K562 (cell line): ENCODE results near the gene GPR152. TPM values are rescaled to one million over a fixed set of nuclear protein-coding genes. Genes with fewer than 3 reads are reported as not detected.

Source experiments
- ATAC-seq: fragments of 200-7000 bp; cut with Tn5 transposase; 3 replicates; pipeline ENCODE4 v1.9.1; 2020; ENCODE audit warnings: moderate library complexity
- BruUV-seq: library from RNA; stranded (reverse); fragments of 400-500 nt; replicated peaks from 2 replicates; lab custom pipeline; 2021; lab: Mats Ljungman, UMichigan
- CTCF ChIA-PET: fragments of 300-600 bp; formaldehyde crosslinking; extraction: SDS; loops from one replicate; lab custom pipeline; 2021; ENCODE audit warnings: low intra/inter-chr PET ratio; lab: Yijun Ruan, JAX
- POLR2A ChIA-PET: fragments of 300-600, 350-650 bp; sonication (Branson Sonifier 250); formaldehyde crosslinking; extraction: SDS; loops from one replicate; lab custom pipeline; 2021; ENCODE audit warnings: antibody characterized with exemption, inconsistent platforms; lab: Yijun Ruan, JAX
- DNase-seq, 4 experiments: peaks; one replicate each; pipeline versions ENCODE4 v3.0.0 to v3.0.0-alpha.2; 2011 to 2018; ENCODE audit warnings: low spot score in 3 of 4, mixed read lengths in 3 of 4; ENCODE audit errors: extremely low read depth in 1 of 4
- FAIRE-seq: peaks from 2 replicates; lab custom pipeline; 2011; peaks lifted over from hg19 to GRCh38; lab: Jason Lieb, UNC
- H2AFZ ChIP-seq: 2 replicates; pipeline ENCODE4 v1.6.0; 2011; ENCODE audit warnings: low read depth, low read length, control low read depth, inconsistent platforms
- H3K27ac ChIP-seq: fragments of 200-600 bp; 3 replicates; pipeline ENCODE4 v1.8.0; 2011; ENCODE audit warnings: low read depth, mild to moderate bottlenecking, control low read depth, inconsistent platforms, low read length, moderate library complexity, mixed read lengths; ENCODE audit errors: extremely low read depth
- H3K27me3 ChIP-seq, 2 experiments: fragments of 300-600 bp in 1 of 2; 2 replicates in 1 of 2; 3 replicates in 1 of 2; pipeline versions ENCODE4 v1.6.0 to v1.8.0; 2011; ENCODE audit warnings: inconsistent platforms in 2 of 2, low read length in 2 of 2, mild to moderate bottlenecking in 1 of 2, mixed read lengths in 1 of 2, moderate library complexity in 1 of 2; ENCODE audit not compliant: control insufficient read depth in 2 of 2, insufficient read depth in 2 of 2
- H3K36me3 ChIP-seq: fragments of 300-600 bp; 3 replicates; pipeline ENCODE4 v1.8.0; 2011; ENCODE audit warnings: mild to moderate bottlenecking, low read length, inconsistent platforms; ENCODE audit not compliant: control insufficient read depth, insufficient read depth
- H3K4me1 ChIP-seq, 2 experiments: fragments of 200-600 bp in 1 of 2; replicated peaks in 1 of 2; 2 replicates in 1 of 2; 3 replicates in 1 of 2; pipeline versions ENCODE4 v1.5.1 to v1.8.0; 2011; ENCODE audit warnings: inconsistent platforms in 2 of 2, low read length in 2 of 2, mild to moderate bottlenecking in 1 of 2, mixed read lengths in 1 of 2, moderate library complexity in 1 of 2; ENCODE audit not compliant: control insufficient read depth in 2 of 2, insufficient read depth in 2 of 2
- H3K4me2 ChIP-seq: 2 replicates; pipeline ENCODE4 v1.6.1; 2011; ENCODE audit warnings: low read length, control low read depth, inconsistent platforms, mixed read lengths; ENCODE audit not compliant: insufficient read depth
- H3K4me3 ChIP-seq: fragments of 200-600 bp; sonication (generic), shearing (Covaris generic); 2 replicates; pipeline ENCODE4 v1.5.1; 2016; ENCODE audit warnings: control low read depth, inconsistent platforms
- H3K79me2 ChIP-seq: fragments of 200-600 bp; 3 replicates; pipeline ENCODE4 v1.8.0; 2011; ENCODE audit warnings: low read length, inconsistent platforms; ENCODE audit not compliant: control insufficient read depth, insufficient read depth
- H3K9ac ChIP-seq, 2 experiments: 2 replicates each; pipeline versions ENCODE4 v1.6.0 to v1.6.1; 2011; ENCODE audit warnings: low read depth in 2 of 2, low read length in 2 of 2, control low read depth in 1 of 2, inconsistent platforms in 1 of 2, mild to moderate bottlenecking in 1 of 2, mixed read lengths in 1 of 2; ENCODE audit not compliant: insufficient read depth in 1 of 2
- H3K9me1 ChIP-seq: one replicate; pipeline ENCODE4 v1.6.0; 2011; ENCODE audit warnings: inconsistent platforms, mild to moderate bottlenecking, low read length, moderate library complexity; ENCODE audit not compliant: control insufficient read depth, insufficient read depth
- H3K9me3 ChIP-seq: replicated peaks from 2 replicates; pipeline ENCODE4 v1.5.1; 2011; ENCODE audit warnings: low read depth, low read length, inconsistent platforms; ENCODE audit not compliant: control insufficient read depth, insufficient read depth
- H4K20me1 ChIP-seq: replicated peaks from 2 replicates; pipeline ENCODE4 v1.6.1; 2011; ENCODE audit warnings: low read length, inconsistent platforms, mixed read lengths; ENCODE audit not compliant: control insufficient read depth, insufficient read depth
- MAFG ChIP-seq: fragments of 450-650 bp; conservative IDR thresholded peaks from 2 replicates; pipeline ENCODE4 v1.6.1; 2016; ENCODE audit warnings: missing genetic modification characterization, missing compliant biosample characterization
- NCOA4 ChIP-seq: fragments of 450-650 bp; IDR thresholded peaks from 2 replicates; pipeline ENCODE4 v1.6.1; 2018; ENCODE audit warnings: mild to moderate bottlenecking; ENCODE audit not compliant: partially characterized antibody
- NELFE ChIP-seq: IDR thresholded peaks from 2 replicates; pipeline ENCODE4 v1.6.1; 2011; ENCODE audit warnings: mild to moderate bottlenecking; ENCODE audit not compliant: insufficient read depth, insufficient read length
- NFRKB ChIP-seq: fragments of 450-650 bp; IDR thresholded peaks from 2 replicates; pipeline ENCODE4 v1.6.1; 2016; ENCODE audit warnings: low read depth
- PHB ChIP-seq: fragments of 250-450 bp; sonication (Bioruptor Pico); IDR thresholded peaks from 2 replicates; pipeline ENCODE4 v1.5.0; 2021
- PKNOX1 ChIP-seq: fragments of 450-650 bp; IDR thresholded peaks from 2 replicates; pipeline ENCODE4 v1.6.1; 2016
- POLR2B ChIP-seq: fragments of 450-650 bp; IDR thresholded peaks from 2 replicates; pipeline ENCODE4 v1.6.1; 2018; ENCODE audit warnings: low read depth; ENCODE audit not compliant: partially characterized antibody
- PRDM10 ChIP-seq: fragments of 450-650 bp; IDR thresholded peaks from 2 replicates; pipeline ENCODE4 v1.6.1; 2018; ENCODE audit not compliant: partially characterized antibody
- RFX1 ChIP-seq: fragments of 450-650 bp; IDR thresholded peaks from 2 replicates; pipeline ENCODE4 v1.6.1; 2016; ENCODE audit warnings: mild to moderate bottlenecking, moderate library complexity
- SMARCE1 ChIP-seq: fragments of 450-650 bp; IDR thresholded peaks from 2 replicates; pipeline ENCODE4 v1.7.1; 2016; ENCODE audit warnings: mild to moderate bottlenecking
- TAF15 ChIP-seq: fragments of 200-400 bp; formaldehyde crosslinking; IDR thresholded peaks from 2 replicates; pipeline ENCODE4 v1.6.1; 2017; ENCODE audit warnings: mild to moderate bottlenecking, low read depth, low read length, moderate library complexity
- TEAD1 ChIP-seq, 2 experiments: fragments of 450-650 bp in 1 of 2; sonication (generic) in 1 of 2; formaldehyde crosslinking; IDR thresholded peaks; 2 replicates each; pipeline versions ENCODE4 v1.4.0 to v1.8.0; 2020 to 2022; ENCODE audit warnings: mild to moderate bottlenecking in 2 of 2, missing genetic modification reagents in 1 of 2
- ZFP30 ChIP-seq: fragments of 250-450 bp; sonication (Bioruptor Pico); IDR thresholded peaks from 2 replicates; pipeline ENCODE4 v1.8.0; 2022; ENCODE audit warnings: moderate library complexity, mild to moderate bottlenecking, inconsistent platforms, borderline replicate concordance
- ZFX ChIP-seq: sonication (generic); formaldehyde crosslinking; IDR thresholded peaks from 2 replicates; pipeline ENCODE4 v1.8.0; 2022; ENCODE audit warnings: mild to moderate bottlenecking, missing genetic modification reagents, moderate library complexity
- ZNF197 ChIP-seq: fragments of 200-800 bp; sonication (Bioruptor generic); IDR thresholded peaks from 2 replicates; pipeline ENCODE4 v1.6.1; 2016; ENCODE audit warnings: low read depth, missing genetic modification characterization, missing compliant biosample characterization
- ZNF311 ChIP-seq: fragments of 250-450 bp; sonication (Bioruptor Pico); IDR thresholded peaks from 2 replicates; pipeline ENCODE4 v1.4.0; 2020; ENCODE audit warnings: mild to moderate bottlenecking, moderate library complexity
- ZNF780A ChIP-seq: fragments of 250-450 bp; sonication (Bioruptor Pico); IDR thresholded peaks from 2 replicates; pipeline ENCODE4 v1.5.0; 2021; ENCODE audit warnings: mild to moderate bottlenecking
- WGBS: fragments of 100-300 bp; shearing (Covaris generic); methylation state at CpG from one replicate; pipeline ENCODE4 v1.1.6; 2016; ENCODE audit warnings: low coverage, mixed read lengths; ENCODE audit not compliant: insufficient coverage; ENCODE audit errors: missing lambda C conversion rate; 5-methylcytosine and 5-hydroxymethylcytosine counted together
- in situ Hi-C: fragments of 300-500 bp; cut with MboI; formaldehyde crosslinking; loops from 4 replicates; pipeline ENCODE4 v1.15.0; 2018; ENCODE audit warnings: inconsistent platforms, mixed read lengths
- intact Hi-C: fragments of 100-400 bp; cut with micrococcal nuclease; formaldehyde crosslinking; loops from 2 replicates; pipeline ENCODE4 v1.14.2; 2022
- polyA plus RNA-seq, 8 experiments: library from polyadenylated mRNA; depleted of rRNA in 4 of 8; stranded (reverse) in 5 of 8; unstranded in 3 of 8; fragments of >200 nt; fragmentation: Nextera tagmentation in 2 of 8; fragmentation: Illumina TruSeq in 1 of 8; extraction: Ambion mirVana in 2 of 8; extraction: Trizol in 1 of 8; gene quantifications; 2 replicates each; pipeline versions ENCODE4 v1.2.1 to v1.2.3, GENCODE V29; 2011 to 2014; ENCODE audit warnings: inconsistent platforms in 1 of 8, missing spikeins in 1 of 8
- total RNA-seq, 7 experiments: library from RNA; depleted of rRNA in 6 of 7; stranded (reverse); fragments of >200 nt in 6 of 7; fragmentation: Illumina TruSeq in 2 of 7; extraction: Trizol in 2 of 7; gene quantifications; 2 replicates each; pipeline versions ENCODE4 v1.2.1 to v1.2.3, GENCODE V29; 2011 to 2021; ENCODE audit warnings: low replicate concordance in 1 of 7

The GPR152 gene
- total and polyA plus RNA-seq, 9 of the 15 experiments (the other 6 are each of a cell fraction or from before 2014, with no cell fraction given), result not detected

- Histone ChIP-seq H3K79me2 (peaks cover 4% of the 10 kb centered on the region; the same call in 1 of the 3 replicates), H4K20me1 (no peaks in the 10 kb centered on the region), H3K36me3 (no peaks in the 10 kb centered on the region), H3K4me2 (no peak overlapping the region), H2AFZ (0 out of 2 replicates have a peak overlapping the region, but pooled peaks have one; percentile 19), H3K9ac (peak overlapping the region in 1 of 2 experiments; percentile 53; a peak in 1 of 4 replicates), H3K27ac (no peak overlapping the region), H3K27me3 (no peaks in the 10 kb centered on the region), H3K4me1 (peaks cover 14 to 36% of the 10 kb centered on the region in 2 experiments; a peak in 4 of 5 replicates), H3K9me3 (no peaks in the 10 kb centered on the region; the same call in 1 of the 2 replicates)
- BruUV-seq, result no TSS peak
- DNase-seq, result no peak
- FAIRE-seq, result no peak
- intact Hi-C loops (loop anchor here (5.0 kb wide), 1 partner anchor 34 kb away; the partner anchor contains the start of genes CDK2AP2 and PITPNM1), in situ Hi-C loops (no loop called here)
- 78% methylated on average over 7 of the region's 7 CpGs for WGBS
- ChIA-PET POLR2A (interaction anchor here (0.9 kb wide), 1 partner anchor 135 kb away, joined by 3 read pairs; no protein-coding TSS in a partner anchor), CTCF (no interaction called here)
- ATAC-seq, result no peak
- no peak for TF ChIP-seq PHB (CRISPR knock-in tag)
- no peak for TF ChIP-seq ZFX
- no peak for TF ChIP-seq SMARCE1
- no peak for TF ChIP-seq MAFG (tag)
- TF ChIP-seq PKNOX1, result peak; percentile 70
- TF ChIP-seq TAF15, result no peak
- TF ChIP-seq NELFE, result no peak
- TF ChIP-seq PRDM10, result no peak
- TF ChIP-seq TEAD1 (CRISPR knock-in tag; IDR thresholded peaks at IDR 0.05), result no peak
- TF ChIP-seq NFRKB, result no peak
- TF ChIP-seq RFX1, result peak; percentile 82; the same call in 1 of the 2 replicates
- TF ChIP-seq POLR2B, result no peak
- TF ChIP-seq ZFP30 (CRISPR knock-in tag), result no peak
- TF ChIP-seq ZNF197 (CRISPR knock-in tag), result no peak
- no peak for TF ChIP-seq ZNF780A (CRISPR knock-in tag)
- no peak for TF ChIP-seq NCOA4
- TF ChIP-seq ZNF311 (CRISPR knock-in tag), result no peak
- TF ChIP-seq, all 486 proteins: peak for 2
- H3K9me1 ChIP-seq, result no peaks in the 10 kb centered on the region
- no peak overlapping the region for H3K4me3 ChIP-seq
Measured at GRCh38 chr11:67472882-67473281, 20.4 kb upstream of the GPR152 start.
